GM23338 (cell line): Measurements from ENCODE around the gene CEP250. TPM values are rescaled to one million over a fixed set of nuclear protein-coding genes. Genes with fewer than 3 reads are reported as not detected.

Source experiments
- ATAC-seq: fragments of 200-7000 bp; cut with Tn5 transposase; 3 replicates; pipeline ENCODE4 v1.9.1; 2020
- DNase-seq: peaks from one replicate; pipeline ENCODE4 v3.0.0-alpha.2; 2015; ENCODE audit warnings: low spot score
- H2AFZ ChIP-seq: fragments of 200-600 bp; sonication (generic); 2 replicates; pipeline ENCODE4 v1.8.0; 2016; ENCODE audit warnings: antibody characterized with exemption, mild to moderate bottlenecking, moderate library complexity
- H3F3A ChIP-seq: fragments of 200-600 bp; sonication (generic); replicated peaks from 2 replicates; pipeline ENCODE4 v1.8.0; 2017; ENCODE audit warnings: antibody characterized with exemption, mixed run types, low read depth
- H3K27ac ChIP-seq: fragments of 200-600 bp; sonication (generic); 2 replicates; pipeline ENCODE4 v1.6.1; 2016; ENCODE audit warnings: low read depth
- H3K27me3 ChIP-seq: fragments of 200-600 bp; sonication (generic); 2 replicates; pipeline ENCODE4 v1.8.0; 2016; ENCODE audit warnings: mild to moderate bottlenecking, mixed run types, moderate library complexity; ENCODE audit not compliant: insufficient read depth
- H3K36me3 ChIP-seq: fragments of 200-600 bp; sonication (generic); 2 replicates; pipeline ENCODE4 v1.8.0; 2016; ENCODE audit warnings: mild to moderate bottlenecking; ENCODE audit not compliant: insufficient read depth
- H3K4me1 ChIP-seq: fragments of 200-600 bp; sonication (generic); 2 replicates; pipeline ENCODE4 v1.8.0; 2016; ENCODE audit warnings: mild to moderate bottlenecking, moderate library complexity; ENCODE audit not compliant: insufficient read depth
- H3K4me2 ChIP-seq: fragments of 200-600 bp; sonication (generic); 2 replicates; pipeline ENCODE4 v1.7.1; 2017; ENCODE audit warnings: mixed run types
- H3K4me3 ChIP-seq: fragments of 200-600 bp; sonication (generic); 2 replicates; pipeline ENCODE4 v1.6.1; 2016; ENCODE audit warnings: mixed run types
- H3K79me2 ChIP-seq: fragments of 200-600 bp; sonication (generic); replicated peaks from 2 replicates; pipeline ENCODE4 v1.8.0; 2017; ENCODE audit warnings: mild to moderate bottlenecking; ENCODE audit not compliant: insufficient read depth
- H3K9me2 ChIP-seq: fragments of 200-600 bp; sonication (generic); 2 replicates; pipeline ENCODE4 v1.8.0; 2017; ENCODE audit not compliant: insufficient read depth
- H4K20me1 ChIP-seq: fragments of 200-600 bp; sonication (generic); replicated peaks from 2 replicates; pipeline ENCODE4 v1.8.0; 2017; ENCODE audit warnings: mild to moderate bottlenecking; ENCODE audit not compliant: insufficient read depth
- H3K27ac Mint-ChIP-seq: 2 replicates; pipeline ENCODE4 v1.8.0; 2020; ENCODE audit warnings: inconsistent platforms, mild to moderate bottlenecking, moderate library complexity, mixed read lengths
- H3K27me3 Mint-ChIP-seq: 3 replicates; pipeline ENCODE4 v1.8.0; 2022; ENCODE audit warnings: low read depth, mild to moderate bottlenecking, moderate library complexity, mixed read lengths, inconsistent platforms; ENCODE audit not compliant: insufficient read depth, poor library complexity
- H3K36me3 Mint-ChIP-seq: 3 replicates; pipeline ENCODE4 v1.8.0; 2021; ENCODE audit warnings: low read depth, mild to moderate bottlenecking, inconsistent platforms, moderate library complexity, mixed read lengths
- H3K4me1 Mint-ChIP-seq: 3 replicates; pipeline ENCODE4 v1.8.0; 2020; ENCODE audit warnings: mild to moderate bottlenecking, inconsistent platforms, mixed read lengths
- H3K4me3 Mint-ChIP-seq: 3 replicates; pipeline ENCODE4 v1.8.0; 2021; ENCODE audit warnings: moderate library complexity, mild to moderate bottlenecking, inconsistent platforms, mixed read lengths
- H3K9me3 Mint-ChIP-seq: 3 replicates; pipeline ENCODE4 v1.8.0; 2020; ENCODE audit warnings: moderate library complexity, mild to moderate bottlenecking, inconsistent platforms, mixed read lengths
- CTCF ChIP-seq, 2 experiments: fragments of 200-600 bp in 1 of 2; sonication (generic) in 1 of 2; conservative IDR thresholded peaks; 2 replicates each; pipeline versions ENCODE4 v1.5.1 to v1.6.1; 2016 to 2017; ENCODE audit warnings: antibody characterized with exemption in 2 of 2, low read depth in 2 of 2, mild to moderate bottlenecking in 2 of 2, moderate library complexity in 1 of 2
- EZH2 ChIP-seq: fragments of 200-600 bp; sonication (generic); IDR thresholded peaks from one replicate; pipeline ENCODE4 v1.8.0; 2017; ENCODE audit warnings: antibody characterized with exemption, mild to moderate bottlenecking, low read depth; ENCODE audit not compliant: unreplicated experiment
- EZH2phosphoT487 ChIP-seq: fragments of 200-600 bp; sonication (generic); IDR thresholded peaks from one replicate; pipeline ENCODE4 v1.8.1; 2018; ENCODE audit warnings: antibody characterized with exemption; ENCODE audit not compliant: unreplicated experiment
- JUNB ChIP-seq: IDR thresholded peaks from one replicate; pipeline ENCODE4 v1.6.1; 2016; ENCODE audit warnings: antibody characterized with exemption; ENCODE audit not compliant: unreplicated experiment
- NANOG ChIP-seq: IDR thresholded peaks from 2 replicates; pipeline ENCODE4 v1.6.1; 2016; ENCODE audit warnings: antibody characterized with exemption, borderline replicate concordance
- POLR2AphosphoS5 ChIP-seq: IDR thresholded peaks from 2 replicates; pipeline ENCODE4 v1.6.1; 2016; ENCODE audit warnings: antibody characterized with exemption, low read depth
- REST ChIP-seq: IDR thresholded peaks from one replicate; pipeline ENCODE4 v1.6.1; 2018; ENCODE audit warnings: antibody characterized with exemption; ENCODE audit not compliant: unreplicated experiment
- STAT1 ChIP-seq: IDR thresholded peaks from one replicate; pipeline ENCODE4 v1.6.1; 2016; ENCODE audit warnings: antibody characterized with exemption; ENCODE audit not compliant: unreplicated experiment
- polyA plus RNA-seq: library from polyadenylated mRNA; unstranded; fragments of >200 nt; fragmentation: Nextera tagmentation; extraction: Ambion mirVana; gene quantifications from 2 replicates; pipeline ENCODE4 v1.2.1, GENCODE V29; 2016
- total RNA-seq: library from RNA; depleted of rRNA; stranded (reverse); fragments of >200 nt; shearing (Covaris generic); gene quantifications from 2 replicates; pipeline ENCODE4 v1.2.3, GENCODE V29; 2014
- TF ChIP-seq, protein P1 (sequence below): fragments of 250-450 bp; sonication (Bioruptor Pico); IDR thresholded peaks from 2 replicates; pipeline ENCODE4 v1.5.0; 2020; ENCODE audit warnings: mild to moderate bottlenecking, moderate library complexity

Gene CEP250
- total and polyA plus RNA-seq, 2 experiments from 2014 or later = 28.0 to 29.1 TPM

- peaks cover 30% of the 10 kb centered on the region for H3K36me3 ChIP-seq
- Mint-ChIP-seq H3K27ac (no peak overlapping the region), H3K4me1 (peaks cover 7% of the 10 kb centered on the region; the same call in 2 of the 3 replicates), H3K36me3 (peaks cover 33% of the 10 kb centered on the region), H3K27me3 (peaks cover 10% of the 10 kb centered on the region), H3K4me3 (no peak overlapping the region), H3K9me3 (no peaks in the 10 kb centered on the region)
- no peak overlapping the region for H2AFZ ChIP-seq
- no peak for ATAC-seq
- H3K4me3 ChIP-seq = no peak overlapping the region
- H3K9me2 ChIP-seq = no peaks in the 10 kb centered on the region
- no peak for DNase-seq
- H4K20me1 ChIP-seq = peaks cover 4% of the 10 kb centered on the region; the same call in 1 of the 2 replicates
- peaks cover 5% of the 10 kb centered on the region for H3K4me1 ChIP-seq
- no peak overlapping the region for H3K27ac ChIP-seq
- H3K4me2 ChIP-seq = no peak overlapping the region
- peaks cover 10% of the 10 kb centered on the region for H3K79me2 ChIP-seq
- H3F3A ChIP-seq = 0 out of 2 replicates have a peak, but pooled peaks cover 7% of the 10 kb centered on the region
- H3K27me3 ChIP-seq = no peaks in the 10 kb centered on the region
- no peak for TF ChIP-seq JUNB
Measured at GRCh38 chr20:35546127-35546526, 90.7 kb downstream of the CEP250 start.

GRCh38 chr20:35547329-35547728 is 91.9 kb downstream of the CEP250 start:
- peaks cover 30% of the 10 kb centered on the region for H3K36me3 ChIP-seq
- H3K79me2 ChIP-seq = peaks cover 10% of the 10 kb centered on the region
- H2AFZ ChIP-seq = no peak overlapping the region
- peaks cover 4% of the 10 kb centered on the region; the same call in 1 of the 2 replicates for H3K4me1 ChIP-seq
- no peaks in the 10 kb centered on the region for H3K9me2 ChIP-seq
- H4K20me1 ChIP-seq = peaks cover 4% of the 10 kb centered on the region; the same call in 1 of the 2 replicates
- Mint-ChIP-seq H3K4me1 (peaks cover 5% of the 10 kb centered on the region; the same call in 2 of the 3 replicates), H3K4me3 (no peak overlapping the region), H3K9me3 (no peaks in the 10 kb centered on the region), H3K27ac (no peak overlapping the region), H3K36me3 (peaks cover 32% of the 10 kb centered on the region), H3K27me3 (peaks cover 3% of the 10 kb centered on the region)
- no peak for ATAC-seq
- no peak overlapping the region for H3K4me2 ChIP-seq
- no peak overlapping the region for H3K4me3 ChIP-seq
- H3K27ac ChIP-seq = no peak overlapping the region
- TF ChIP-seq JUNB (no peak), NANOG (no peak), EZH2 (no peak), STAT1 (no peak), EZH2phosphoT487 (no peak), REST (no peak), POLR2AphosphoS5 (no peak), CTCF (conservative IDR thresholded peaks at IDR 0.05; ENCODE audit: low read depth in 2 of 2) (no peak)
- TF ChIP-seq, protein P1, sequence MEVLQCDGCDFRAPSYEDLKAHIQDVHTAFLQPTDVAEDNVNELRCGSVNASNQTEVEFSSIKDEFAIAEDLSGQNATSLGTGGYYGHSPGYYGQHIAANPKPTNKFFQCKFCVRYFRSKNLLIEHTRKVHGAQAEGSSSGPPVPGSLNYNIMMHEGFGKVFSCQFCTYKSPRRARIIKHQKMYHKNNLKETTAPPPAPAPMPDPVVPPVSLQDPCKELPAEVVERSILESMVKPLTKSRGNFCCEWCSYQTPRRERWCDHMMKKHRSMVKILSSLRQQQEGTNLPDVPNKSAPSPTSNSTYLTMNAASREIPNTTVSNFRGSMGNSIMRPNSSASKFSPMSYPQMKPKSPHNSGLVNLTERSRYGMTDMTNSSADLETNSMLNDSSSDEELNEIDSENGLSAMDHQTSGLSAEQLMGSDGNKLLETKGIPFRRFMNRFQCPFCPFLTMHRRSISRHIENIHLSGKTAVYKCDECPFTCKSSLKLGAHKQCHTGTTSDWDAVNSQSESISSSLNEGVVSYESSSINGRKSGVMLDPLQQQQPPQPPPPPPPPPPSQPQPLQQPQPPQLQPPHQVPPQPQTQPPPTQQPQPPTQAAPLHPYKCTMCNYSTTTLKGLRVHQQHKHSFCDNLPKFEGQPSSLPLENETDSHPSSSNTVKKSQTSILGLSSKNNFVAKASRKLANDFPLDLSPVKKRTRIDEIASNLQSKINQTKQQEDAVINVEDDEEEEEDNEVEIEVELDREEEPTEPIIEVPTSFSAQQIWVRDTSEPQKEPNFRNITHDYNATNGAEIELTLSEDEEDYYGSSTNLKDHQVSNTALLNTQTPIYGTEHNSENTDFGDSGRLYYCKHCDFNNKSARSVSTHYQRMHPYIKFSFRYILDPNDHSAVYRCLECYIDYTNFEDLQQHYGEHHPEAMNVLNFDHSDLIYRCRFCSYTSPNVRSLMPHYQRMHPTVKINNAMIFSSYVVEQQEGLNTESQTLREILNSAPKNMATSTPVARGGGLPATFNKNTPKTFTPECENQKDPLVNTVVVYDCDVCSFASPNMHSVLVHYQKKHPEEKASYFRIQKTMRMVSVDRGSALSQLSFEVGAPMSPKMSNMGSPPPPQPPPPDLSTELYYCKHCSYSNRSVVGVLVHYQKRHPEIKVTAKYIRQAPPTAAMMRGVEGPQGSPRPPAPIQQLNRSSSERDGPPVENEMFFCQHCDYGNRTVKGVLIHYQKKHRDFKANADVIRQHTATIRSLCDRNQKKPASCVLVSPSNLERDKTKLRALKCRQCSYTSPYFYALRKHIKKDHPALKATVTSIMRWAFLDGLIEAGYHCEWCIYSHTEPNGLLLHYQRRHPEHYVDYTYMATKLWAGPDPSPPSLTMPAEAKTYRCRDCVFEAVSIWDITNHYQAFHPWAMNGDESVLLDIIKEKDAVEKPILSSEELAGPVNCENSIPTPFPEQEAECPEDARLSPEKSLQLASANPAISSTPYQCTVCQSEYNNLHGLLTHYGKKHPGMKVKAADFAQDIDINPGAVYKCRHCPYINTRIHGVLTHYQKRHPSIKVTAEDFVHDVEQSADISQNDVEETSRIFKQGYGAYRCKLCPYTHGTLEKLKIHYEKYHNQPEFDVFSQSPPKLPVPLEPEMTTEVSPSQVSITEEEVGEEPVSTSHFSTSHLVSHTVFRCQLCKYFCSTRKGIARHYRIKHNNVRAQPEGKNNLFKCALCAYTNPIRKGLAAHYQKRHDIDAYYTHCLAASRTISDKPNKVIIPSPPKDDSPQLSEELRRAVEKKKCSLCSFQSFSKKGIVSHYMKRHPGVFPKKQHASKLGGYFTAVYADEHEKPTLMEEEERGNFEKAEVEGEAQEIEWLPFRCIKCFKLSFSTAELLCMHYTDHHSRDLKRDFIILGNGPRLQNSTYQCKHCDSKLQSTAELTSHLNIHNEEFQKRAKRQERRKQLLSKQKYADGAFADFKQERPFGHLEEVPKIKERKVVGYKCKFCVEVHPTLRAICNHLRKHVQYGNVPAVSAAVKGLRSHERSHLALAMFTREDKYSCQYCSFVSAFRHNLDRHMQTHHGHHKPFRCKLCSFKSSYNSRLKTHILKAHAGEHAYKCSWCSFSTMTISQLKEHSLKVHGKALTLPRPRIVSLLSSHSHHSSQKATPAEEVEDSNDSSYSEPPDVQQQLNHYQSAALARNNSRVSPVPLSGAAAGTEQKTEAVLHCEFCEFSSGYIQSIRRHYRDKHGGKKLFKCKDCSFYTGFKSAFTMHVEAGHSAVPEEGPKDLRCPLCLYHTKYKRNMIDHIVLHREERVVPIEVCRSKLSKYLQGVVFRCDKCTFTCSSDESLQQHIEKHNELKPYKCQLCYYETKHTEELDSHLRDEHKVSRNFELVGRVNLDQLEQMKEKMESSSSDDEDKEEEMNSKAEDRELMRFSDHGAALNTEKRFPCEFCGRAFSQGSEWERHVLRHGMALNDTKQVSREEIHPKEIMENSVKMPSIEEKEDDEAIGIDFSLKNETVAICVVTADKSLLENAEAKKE (CRISPR knock-in tag) = no peak
- 0 out of 2 replicates have a peak, but pooled peaks cover 5% of the 10 kb centered on the region for H3F3A ChIP-seq
- DNase-seq = no peak
- no peaks in the 10 kb centered on the region for H3K27me3 ChIP-seq
